Pons (tissue), 1 donor: ENCODE data around the gene AKAP10.
"Not testable (repeated sequence)": the region's sequence is repeated elsewhere in the genome, so short reads cannot be mapped to it uniquely, and the experiment has no call there.

Source experiments
- DNase-seq: peaks from one replicate; pipeline ENCODE4 v3.0.0-alpha.2; 2016; ENCODE audit warnings: low spot score

Gene AKAP10

GRCh38 chr17:19979917-19980770 is 2.5 kb upstream of the AKAP10 start:
- no peak for DNase-seq

GRCh38 chr17:19978805-19979211 is 1.2 kb upstream of the AKAP10 start:
- no peak for DNase-seq

- peak; percentile 63 for DNase-seq
These were observed 678 bp upstream of the AKAP10 start for GRCh38 chr17:19978209-19978802.

GRCh38 chr17:19975601-19976000 is 2.0 kb downstream of the AKAP10 start:
- no peak for DNase-seq

GRCh38 chr17:19973156-19973555 is 4.5 kb downstream of the AKAP10 start:
- no peak for DNase-seq

- not testable (repeated sequence) for DNase-seq
These were observed 14.7 kb downstream of the AKAP10 start for GRCh38 chr17:19962954-19963353.

GRCh38 chr17:19958023-19958422 is 19.6 kb downstream of the AKAP10 start:
- no peak for DNase-seq

DNA sequence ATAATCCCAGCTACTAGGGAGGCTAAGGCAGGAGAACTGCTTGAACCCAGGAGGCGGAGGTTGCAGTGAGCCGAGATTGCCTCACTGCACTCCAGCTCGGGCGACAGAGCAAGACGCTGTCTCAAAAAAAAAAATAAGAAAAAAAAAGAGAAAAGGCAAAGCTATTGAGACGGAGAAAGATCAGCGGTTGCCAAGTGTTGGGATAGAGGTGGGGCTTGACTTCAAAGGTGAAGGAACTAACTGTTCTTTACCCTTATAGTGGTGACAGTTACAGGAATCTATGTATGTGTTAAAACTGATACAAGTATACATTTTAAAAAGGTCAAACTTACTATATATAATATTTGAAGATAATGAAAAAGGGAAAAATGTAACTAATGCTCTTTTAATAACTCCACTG is 22.5 kb downstream of the AKAP10 start:
- DNase-seq = no peak

- DNase-seq = not testable (repeated sequence)
These were observed 26.2 kb downstream of the AKAP10 start for GRCh38 chr17:19951411-19951810.

DNA sequence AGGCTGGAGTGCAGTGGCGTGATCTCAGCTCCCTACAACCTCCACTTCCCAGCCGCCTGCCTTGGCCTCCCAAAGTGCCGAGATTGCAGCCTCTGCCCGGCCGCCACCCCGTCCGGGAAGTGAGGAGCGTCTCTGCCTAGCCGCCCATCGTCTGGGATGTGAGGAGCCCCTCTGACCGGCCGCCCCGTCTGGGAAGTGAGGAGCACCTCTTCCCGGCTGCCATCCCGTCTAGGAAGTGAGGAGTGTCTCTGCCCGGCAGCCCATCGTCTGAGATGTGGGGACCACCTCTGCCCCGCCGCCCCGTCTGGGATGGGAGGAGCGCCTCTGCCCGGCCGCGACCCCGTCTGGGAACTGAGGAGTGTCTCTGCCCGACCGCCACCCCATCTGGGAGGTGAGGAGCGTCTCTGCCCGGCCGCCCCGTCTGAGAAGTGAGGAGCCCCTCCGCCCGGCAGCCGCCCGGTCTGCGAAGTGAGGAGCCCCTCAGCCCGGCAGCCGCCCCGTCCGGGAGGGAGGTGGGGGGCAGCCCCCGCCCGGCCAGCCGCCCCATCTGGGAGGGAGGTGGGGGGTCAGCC is 26.9 kb downstream of the AKAP10 start:
- DNase-seq = not testable (repeated sequence)

DNA sequence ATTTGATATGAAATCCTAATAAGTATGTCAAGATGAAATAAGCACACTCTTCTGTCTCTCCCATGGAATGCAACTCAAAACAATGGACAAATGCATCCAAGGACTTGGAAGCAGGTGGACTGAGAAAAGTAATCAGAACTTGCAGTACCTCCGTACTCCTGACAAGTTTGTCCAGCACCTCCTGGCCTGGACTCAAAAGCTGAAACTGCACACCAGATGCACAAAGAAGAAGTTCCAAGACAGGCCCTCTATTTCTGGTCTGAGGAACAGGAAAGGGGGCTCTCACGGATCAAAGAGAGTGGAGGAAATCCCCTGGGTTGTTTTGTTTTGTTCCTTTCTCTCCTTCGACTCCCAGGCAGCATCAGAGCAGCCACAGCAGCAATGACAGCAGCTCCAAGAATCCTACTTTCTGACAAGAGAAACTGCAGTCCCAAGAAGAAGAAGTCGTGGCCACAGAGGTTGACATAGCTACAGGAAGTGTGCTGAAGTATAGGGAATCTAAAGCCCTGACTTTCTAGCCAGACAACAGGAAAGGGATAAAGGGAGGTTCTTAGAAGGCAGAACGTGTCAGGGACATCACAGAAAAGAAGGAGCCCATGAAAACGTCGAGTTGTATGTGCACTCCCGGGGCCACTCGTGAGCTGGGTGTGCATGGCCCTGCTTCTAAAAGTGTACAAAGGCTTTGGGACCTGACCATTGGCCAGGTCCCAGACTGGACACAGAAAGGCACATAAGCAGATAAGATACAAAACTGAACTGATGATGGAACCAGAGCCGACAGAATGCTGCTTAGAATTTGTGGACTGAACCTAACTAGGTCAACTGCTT is 29.3 kb downstream of the AKAP10 start:
- DNase-seq = no peak

DNA sequence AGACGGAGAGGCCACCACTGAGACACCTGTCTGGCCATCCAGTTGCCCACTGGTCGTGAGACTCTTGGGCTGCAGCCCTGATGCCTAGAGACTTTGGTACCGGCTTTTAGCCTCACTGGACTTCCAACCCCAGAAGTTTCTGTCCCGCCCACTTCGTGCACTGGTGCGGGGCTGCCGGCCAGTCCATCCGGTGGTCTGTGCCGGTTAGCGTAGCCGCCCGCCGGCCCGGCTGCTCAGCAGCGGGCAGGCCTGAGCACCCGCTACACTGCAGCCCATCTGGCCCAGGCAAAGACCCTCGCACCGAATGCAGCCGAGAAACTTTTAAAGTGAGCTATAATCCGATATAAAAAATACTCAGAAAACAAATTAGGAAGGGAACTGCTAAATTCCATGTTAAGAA is 30.7 kb downstream of the AKAP10 start:
- DNase-seq = no peak

DNA sequence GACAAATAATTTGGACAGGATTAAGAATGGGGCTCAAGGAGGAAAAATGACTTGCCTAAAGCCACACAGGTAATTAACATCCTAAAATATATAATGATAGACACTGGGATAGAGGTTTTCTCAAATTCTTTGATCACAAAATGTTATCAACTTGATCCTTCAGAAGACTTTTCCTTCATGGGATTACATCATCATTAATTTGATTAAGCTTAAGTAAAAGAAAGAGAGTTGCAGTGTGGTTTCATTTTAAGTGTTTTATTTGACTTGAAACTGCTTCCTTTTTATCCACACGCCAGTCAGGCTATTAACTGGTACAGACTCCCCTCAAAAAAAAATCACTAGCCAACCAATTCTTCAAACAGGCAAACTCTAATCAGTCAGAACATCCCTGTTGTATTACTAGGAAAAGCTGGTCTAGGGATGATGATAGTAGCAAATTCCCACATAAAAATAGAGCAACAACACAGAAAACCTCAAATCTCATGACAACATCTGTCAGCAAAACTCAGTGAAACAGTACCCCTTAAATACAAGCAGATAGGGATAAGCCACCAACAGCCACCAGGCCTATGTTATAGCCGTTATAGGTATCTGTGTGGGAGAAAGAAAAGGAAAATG is 32.5 kb downstream of the AKAP10 start:
- no peak for DNase-seq

DNA sequence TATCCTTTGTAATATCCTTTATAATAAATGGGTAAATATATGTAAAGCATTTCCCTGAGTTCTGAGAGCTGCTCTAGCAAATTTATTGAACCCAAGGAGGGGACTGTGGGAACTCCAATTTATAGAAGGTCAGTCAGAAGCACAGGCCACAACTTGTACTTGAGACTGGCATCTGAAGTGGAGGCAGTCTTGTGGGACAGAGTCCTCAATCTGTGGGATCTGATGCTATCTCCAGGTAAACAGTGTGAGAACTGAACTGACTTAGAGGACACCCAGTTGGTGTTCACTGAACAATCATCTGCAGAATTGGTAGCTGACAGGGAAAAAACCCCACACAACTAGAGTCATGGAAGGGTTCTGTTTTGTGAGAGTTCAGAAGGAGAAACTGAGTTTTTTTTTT is 34.0 kb downstream of the AKAP10 start:
- DNase-seq = no peak

GRCh38 chr17:19943026-19943425 is 34.6 kb downstream of the AKAP10 start:
- DNase-seq = no peak

GRCh38 chr17:19940722-19941464 is 36.7 kb downstream of the AKAP10 start:
- no peak for DNase-seq

- DNase-seq = peak; percentile 59
These were observed 37.5 kb downstream of the AKAP10 start for GRCh38 chr17:19939993-19940721.

DNA sequence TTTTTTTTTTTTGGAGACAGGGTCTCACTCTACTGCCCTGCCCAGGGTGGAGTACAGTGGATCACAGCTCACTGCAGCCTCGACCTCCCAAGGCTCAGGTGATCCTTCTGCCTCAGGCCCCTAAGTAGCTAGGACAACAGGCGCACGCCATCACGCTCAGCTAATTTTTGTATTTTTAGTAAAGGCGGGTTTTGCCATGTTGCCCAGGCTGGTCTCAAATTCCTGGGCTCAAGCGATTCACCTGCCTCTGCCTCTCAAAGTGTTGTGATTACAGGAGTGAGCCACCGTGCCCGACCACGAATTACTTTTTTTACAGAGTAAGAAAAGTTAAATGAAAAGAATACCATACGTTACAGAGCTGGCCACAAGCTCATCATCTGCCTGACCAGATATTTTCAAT is 38.9 kb downstream of the AKAP10 start:
- DNase-seq = no peak

GRCh38 chr17:19937522-19937921 is 40.1 kb downstream of the AKAP10 start:
- DNase-seq = no peak

DNA sequence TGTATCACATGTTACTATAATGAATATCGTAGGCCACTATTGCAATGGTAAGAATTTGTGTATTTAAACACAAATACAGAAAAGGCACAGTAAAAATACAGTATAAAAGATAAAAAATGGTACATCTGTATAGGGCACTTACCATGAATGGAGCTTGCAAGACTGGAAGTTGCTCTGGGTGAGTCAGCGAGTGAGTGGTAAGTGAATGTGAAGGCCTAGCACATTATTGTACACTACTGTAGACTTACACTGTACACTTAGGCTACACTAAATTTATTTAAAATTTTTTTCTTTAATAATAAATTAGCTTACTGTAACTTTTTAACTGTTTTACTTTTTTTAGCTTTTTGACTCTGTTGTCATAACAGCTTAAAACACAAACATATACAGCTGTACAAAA is 42.5 kb downstream of the AKAP10 start:
- no peak for DNase-seq

GRCh38 chr17:19933628-19934027 is 44.0 kb downstream of the AKAP10 start:
- no peak for DNase-seq
